HG03571 (cell line): Measurements from ENCODE around the gene PDE4B.

Experiments
- ATAC-seq: cut with Tn5 transposase; IDR thresholded peaks from one replicate; pipeline ENCODE4 v1.9.1; 2021; ENCODE audit not compliant: unreplicated experiment

The PDE4B gene

DNA sequence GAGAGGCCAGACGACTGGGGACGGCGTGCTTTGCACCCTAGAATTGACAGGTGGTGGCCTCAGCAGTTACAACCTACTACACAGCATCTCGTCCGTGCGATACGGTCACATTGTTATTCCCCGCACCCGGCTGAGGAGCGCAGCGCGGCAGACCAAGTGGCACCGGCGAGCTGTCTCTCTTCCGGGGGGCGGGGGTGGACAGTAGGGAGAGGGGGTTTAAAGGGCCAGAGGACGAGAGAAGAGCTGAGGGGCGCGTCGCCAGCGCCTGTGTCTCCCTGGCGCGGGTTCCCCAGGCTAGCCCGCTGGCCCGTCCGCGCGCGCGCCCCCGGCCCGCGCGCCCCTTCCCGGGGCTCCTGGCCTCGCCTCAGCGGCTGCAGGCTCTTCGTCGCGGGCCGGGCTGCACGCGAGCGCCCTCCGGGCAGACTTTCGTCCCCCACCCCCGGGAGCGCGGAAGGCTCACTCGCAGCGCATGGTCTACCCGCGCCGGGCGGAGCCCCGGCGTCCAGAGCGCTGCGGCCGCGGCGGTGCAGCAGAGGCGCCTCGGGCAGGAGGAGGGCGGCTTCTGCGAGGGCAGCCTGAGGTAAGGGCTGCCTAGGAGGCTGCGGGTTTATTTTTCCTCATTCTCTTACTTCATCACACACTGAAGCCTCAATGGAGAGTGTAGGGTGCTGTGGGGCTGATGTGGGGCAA lies at the start of gene PDE4B:
PDE4B (plus strand) TSS at position 227 of the 690 bp plus-strand sequence.
- ATAC-seq = no peak

DNA sequence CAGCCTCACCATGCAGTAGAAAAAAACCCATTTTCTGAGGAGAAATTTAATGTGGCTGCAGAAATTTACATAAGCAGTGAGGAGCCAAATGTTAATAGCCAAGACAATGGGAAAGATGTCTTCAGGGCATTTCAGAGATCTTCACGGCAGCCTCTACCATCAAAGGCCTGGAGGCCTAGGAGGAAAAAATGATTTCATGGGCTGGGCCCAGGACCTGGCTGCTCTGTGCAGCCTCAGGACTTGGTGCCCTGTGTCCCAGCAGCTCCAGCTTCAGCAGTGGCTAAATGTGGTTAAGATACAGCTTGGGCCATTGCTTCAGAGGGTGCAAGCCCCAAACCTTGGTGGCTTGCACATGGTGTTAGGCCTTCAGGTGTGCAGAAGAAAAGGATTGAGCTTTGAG lies 48.0 kb upstream of the PDE4B start:
- no peak for ATAC-seq

DNA sequence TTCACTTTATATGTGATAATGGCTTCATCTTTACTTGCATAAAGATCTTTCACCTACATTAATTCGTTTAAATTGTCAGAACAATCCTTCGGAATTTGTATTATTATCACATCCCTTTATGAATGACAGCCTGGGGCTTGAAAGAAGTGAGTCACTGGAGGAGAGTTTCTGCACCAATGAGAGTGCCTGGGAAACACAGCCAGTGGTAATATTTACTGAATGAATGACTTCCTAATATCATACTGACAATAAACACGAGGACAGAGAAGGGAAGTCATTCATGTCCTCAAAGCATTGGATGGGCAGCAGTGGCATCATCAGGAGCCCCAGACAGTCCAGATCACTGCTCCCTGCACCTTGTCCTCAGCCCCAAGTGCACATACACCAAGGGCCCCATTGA lies 40.7 kb upstream of the PDE4B start:
- ATAC-seq = no peak

DNA sequence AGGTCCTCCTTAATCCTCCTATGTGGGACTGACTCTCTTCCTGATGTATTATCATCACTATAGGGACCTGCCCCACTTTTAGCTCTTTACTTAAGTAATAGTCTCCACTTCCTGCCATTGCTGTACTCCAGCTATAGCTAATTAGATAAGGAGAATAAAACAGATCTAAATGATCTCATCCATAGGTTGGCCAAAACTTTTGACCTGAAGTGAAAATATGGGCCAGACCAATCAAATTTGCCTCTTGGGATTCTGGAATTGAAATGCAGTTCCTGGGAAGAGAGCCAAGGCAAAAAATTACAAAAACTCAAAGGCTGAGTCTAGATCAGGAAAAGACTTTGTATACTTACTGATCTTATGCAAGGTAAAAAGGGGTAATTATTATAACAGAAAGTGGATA lies 36.1 kb upstream of the PDE4B start:
- ATAC-seq = no peak

DNA sequence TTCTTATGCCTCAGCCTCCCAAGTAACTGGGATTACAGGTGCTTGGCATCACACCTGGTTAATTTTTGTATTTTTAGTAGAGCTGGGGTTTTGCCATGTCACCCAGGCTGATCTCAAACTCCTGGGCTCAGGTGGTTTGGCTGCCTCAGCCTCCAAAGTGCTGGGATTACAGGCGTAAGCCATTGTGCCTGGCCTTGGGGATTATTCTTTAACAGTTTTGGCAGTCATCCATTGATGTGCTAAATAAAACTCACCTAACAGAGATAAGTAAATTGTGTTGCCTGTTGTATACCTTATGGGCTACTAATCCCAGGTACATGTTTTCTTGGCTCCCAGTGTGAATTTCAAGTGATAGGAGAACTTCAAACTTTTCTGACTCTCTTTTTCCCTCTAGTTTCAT lies 35.2 kb upstream of the PDE4B start:
- no peak for ATAC-seq

DNA sequence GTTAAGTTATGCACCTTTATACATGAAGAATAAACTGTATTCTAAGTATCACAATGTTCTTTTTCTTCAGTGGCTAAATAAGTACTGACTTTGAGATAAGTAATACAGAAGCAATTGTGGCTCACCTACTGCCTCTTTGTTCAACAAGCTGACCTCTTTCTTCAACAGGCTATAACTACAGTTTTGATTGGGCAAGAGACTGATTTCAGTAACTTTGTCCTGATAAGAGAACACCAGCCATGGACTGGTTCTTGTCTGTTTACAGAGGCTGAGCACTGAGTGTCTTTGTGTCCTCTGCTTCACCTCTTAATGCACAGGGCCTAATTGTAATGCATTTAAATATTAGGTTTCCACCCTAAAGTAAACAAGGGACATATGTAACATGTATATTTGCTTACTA lies 34.6 kb upstream of the PDE4B start:
- ATAC-seq = no peak

DNA sequence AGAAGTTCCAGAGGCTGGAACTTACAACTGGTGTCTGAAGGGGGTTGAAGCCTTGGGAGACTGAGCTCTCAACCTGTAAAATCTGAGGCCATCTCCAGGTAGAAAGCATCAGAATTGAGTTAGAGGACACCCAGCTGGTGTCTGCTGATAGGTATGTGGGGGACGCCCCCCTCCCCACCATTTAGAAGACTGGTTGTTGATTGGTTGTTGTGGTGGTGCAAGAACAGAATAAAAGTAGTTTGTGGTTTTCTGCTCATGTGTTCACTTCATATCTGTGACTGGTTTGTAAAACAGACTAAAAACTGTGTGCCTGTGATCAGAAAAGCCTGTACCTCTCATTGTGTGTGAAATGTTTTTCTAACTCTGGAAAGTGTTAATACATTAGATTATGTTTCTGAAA lies 33.2 kb upstream of the PDE4B start:
- ATAC-seq = no peak

DNA sequence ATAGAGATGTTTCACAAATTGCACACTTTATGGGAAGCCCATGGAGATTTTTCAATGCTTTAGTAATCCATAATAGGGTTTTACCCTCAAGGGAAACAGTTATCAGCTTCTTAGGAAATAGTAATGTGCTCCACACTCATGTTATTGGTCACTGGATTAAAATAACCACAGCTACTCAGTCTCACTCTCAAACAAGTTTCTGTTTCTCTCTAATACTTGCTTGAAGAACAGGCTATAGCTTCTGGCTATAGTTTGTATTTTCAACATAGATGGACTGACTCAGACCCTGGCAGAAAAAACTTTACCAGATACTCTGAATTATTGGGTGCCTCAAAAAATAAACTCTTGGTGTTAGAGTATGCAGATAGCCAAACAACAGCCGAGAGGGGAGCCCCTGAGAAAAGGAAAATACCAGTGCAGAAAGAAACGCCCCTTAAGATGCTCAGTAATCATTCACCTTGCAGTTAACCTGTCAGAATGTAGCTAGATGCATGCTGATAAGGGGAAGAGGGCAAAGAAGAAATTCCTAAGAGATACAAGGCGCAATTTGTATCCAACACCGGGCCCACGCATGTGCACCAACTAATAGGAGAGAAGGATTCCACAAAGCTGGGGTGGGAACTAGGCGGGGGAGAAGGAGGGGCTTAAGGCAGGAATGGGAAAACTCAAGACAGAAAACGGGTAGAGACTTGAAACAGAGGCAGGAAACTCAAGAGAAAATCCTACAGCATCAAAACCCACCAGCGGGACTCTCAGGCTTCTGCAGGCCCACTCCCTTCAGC lies 30.4 kb upstream of the PDE4B start:
- ATAC-seq = no peak

DNA sequence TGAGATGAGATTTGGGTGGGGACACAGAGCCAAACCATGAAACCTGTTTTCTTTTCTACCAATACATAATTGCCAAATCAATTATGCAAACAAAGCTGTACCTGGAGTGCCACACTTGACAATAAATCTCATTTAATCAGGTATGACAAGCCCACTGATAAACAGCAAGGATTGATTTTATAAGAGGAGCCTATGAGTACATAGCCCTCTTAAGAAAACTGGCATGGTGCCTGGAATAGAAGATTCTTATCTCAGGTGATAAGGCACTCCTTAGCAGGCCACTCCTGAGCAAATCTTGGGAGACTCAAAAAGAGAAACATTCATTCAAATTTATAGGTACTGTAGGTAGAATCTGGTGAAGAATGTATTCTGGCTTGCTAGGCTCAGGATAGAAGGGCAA lies 28.6 kb upstream of the PDE4B start:
- no peak for ATAC-seq

DNA sequence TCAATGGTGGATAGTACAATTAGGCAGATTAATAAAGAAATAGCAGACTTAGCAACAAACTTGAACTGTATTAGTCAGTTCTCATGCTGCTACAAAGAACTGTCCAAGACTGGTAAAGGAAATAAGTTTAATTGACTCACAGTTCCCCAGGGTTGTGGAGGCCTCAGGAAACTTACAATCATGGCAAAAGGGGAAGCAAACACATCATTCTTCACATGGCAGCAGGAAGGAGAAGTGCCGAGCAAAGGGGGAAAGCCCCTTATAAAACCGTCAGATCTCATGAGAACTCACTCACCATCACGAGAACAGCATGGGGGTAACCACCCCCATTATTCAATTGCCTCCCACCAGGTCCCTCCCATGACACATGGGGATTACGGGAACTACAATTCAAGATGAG lies 27.1 kb upstream of the PDE4B start:
- no peak for ATAC-seq

DNA sequence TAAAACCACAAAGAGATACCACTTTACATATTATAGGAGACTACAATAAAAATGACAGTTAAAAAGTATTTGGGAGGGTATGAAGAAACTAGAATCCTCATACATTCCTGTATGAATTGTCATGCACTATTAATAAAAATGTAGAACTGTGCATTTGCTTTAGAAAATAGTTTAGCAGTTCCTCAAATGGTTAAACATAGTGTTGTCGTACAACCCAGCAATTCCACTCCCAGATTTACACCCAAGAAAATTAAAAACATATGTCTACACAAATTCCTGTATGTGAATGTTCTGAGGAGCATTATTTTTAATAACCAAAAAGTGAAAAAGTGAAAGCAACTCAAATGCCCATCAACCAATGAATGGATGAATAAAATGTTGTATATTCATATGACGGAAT lies 23.1 kb upstream of the PDE4B start:
- no peak for ATAC-seq

DNA sequence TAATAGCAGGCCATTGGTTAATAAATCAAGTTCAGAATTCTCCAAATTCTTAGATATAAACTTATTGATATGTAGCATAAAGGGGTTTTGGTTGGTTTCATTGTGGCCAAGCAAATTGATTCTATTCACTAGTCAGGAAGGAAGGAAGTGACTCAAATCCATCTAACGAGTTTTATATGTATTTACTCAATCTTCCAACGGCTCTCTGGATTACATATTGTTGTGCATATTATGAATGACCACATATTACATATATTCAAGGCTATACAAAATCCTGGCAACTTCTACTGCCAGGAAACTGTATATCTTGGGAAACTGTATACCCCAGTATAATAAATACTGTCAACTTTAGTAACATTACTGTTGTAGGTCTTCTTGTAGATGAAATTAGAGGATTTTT lies 20.1 kb upstream of the PDE4B start:
- ATAC-seq = no peak

DNA sequence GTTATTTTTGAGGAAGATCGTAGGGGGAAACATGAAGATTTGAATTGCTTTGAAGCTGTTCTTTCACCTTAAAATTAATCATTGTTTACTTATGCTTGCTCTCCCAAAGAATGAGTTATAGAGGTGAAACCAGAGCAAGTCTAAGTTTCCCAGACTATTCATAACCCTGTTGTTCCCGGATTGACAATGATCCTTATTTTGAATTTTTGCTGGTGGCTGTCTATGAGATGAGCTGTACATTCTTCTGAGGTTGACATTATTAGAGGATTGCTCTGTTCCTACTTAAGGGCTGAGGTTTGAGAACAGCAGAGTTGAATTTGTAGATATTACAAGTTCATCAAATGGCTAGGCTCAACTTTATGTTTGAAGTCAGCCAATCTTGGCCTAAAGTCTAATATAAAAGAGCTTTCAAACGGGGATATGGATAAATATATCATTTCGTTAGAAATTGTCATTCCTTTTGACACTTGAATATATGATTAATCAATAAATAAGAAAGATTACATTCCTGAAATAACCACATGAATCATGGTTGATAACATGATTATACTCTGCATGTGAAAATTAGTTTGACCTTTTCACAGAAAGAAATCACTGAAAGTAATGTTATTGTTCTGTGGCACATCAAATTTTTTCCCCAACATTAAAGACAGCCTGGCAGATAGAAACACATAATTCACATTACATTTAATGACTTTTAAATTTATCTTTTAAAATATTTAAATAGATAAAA lies 19.1 kb upstream of the PDE4B start:
- ATAC-seq = no peak

DNA sequence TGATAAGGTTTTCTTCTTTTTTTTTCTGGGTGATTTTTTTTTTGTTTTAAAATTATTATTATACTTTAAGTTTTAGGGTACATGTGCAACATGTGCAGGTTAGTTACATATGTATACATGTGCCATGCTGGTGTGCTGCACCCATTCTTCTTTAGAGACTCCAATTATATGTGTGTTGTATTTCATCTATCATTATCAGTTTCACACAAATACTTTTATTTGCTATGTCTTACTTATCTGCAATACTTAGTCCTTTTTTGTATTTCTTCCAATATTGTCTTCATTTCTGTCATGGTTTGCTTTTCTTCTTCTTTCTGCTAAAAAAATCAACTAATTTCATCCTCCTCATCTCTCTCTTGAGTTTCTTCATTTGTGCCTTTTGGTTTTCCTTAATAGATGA lies 3.9 kb upstream of the PDE4B start:
- no peak for ATAC-seq

DNA sequence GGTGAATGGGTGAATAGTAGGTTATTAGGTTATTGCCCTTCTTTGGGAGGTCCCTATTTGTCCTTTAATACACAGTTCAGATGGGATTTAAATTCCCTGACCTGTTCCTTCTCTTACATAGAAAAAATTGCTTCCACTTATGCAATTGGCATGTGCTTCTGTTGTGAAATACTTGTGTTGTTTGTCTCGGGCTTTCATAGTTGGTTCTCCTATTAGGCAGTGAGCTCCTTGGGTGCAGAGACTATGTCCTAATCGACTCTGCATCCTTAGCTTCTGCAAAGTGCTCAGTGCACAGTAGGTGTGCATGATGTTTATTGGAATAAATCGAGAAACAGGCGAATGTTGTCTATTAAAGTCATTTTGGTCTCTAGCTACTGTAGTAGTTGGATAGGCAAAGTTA lies 1.3 kb upstream of the PDE4B start:
- ATAC-seq = no peak

DNA sequence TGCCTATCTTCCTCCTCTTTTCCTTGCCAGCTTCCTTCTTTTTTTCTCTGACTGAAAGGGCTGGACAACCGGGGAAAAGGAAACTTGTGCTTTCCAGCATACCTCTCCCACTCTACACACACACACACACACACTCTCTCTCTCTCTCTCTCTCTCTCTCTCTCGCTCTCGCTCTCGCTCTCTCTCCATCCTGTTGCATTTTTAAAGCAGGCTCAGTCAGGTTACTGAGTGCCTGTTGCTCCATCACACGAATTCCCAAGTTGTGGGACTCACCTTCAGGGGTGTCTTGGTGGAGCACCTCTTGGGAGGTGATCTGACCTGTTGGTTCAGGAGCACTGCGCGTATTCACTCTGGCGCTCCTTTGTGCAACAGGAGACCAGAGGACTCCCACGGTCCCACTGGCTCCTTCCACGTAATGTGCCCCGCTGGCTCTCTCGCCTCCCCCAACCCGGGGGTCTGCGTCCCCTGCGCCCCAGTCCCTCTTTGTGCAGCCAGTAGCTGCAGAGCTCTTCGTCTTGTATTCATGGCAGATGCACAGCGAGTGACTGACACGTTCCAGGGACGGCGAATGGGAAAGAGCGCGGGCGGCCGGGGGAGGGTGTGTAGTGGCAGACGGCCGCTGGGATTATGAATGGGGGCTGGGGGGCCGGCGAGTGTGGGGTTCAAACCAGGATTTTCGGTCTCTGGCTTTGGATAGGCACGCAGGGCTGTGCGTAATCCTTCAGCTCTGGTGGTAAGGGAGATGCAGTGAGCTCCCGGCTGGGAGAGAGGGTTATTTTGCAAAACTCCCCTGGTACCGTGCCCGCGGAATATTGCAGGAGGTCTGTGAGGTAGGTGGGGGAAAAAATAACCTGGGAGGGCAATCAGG lies 660 bp upstream of the PDE4B start:
- ATAC-seq = no peak

DNA sequence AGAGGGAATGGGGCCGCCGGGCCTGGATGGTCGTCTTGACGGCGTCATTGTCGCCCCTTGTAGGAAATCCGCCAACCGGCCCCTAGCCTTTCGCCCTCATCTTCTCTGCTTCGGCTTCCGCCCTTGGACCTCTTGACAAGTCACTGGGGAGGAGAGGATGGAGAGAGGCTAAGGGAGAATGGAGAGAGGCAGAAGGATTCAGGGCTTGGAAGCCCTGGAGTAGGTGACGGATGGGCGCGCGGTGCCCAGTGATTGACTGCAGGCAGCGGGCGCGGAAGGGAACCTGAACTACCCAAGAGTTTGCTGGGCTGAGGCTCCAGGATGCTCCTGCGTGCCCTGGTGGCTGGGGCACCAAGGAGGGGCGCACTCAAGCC lies 651 bp downstream of the PDE4B start:
- ATAC-seq = no peak

DNA sequence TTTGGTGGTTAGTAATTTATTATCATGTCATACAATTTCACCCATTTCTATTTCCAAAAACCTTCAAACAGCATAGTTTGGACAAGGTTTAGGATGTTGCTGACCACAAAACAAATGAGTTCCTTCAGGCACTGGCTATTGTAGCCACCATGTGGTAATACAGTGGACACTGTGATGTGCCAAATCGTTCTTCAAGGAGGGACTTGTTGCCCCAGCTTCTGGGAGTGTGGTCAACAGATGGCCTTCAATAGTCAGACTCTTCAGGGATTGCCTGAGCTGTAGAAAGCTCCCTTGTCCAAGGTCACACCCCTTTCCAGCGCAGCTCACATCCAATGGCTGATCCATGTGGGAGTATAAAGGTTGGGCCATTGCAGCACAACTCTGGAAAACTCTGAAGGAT lies 2.6 kb downstream of the PDE4B start:
- no peak for ATAC-seq

DNA sequence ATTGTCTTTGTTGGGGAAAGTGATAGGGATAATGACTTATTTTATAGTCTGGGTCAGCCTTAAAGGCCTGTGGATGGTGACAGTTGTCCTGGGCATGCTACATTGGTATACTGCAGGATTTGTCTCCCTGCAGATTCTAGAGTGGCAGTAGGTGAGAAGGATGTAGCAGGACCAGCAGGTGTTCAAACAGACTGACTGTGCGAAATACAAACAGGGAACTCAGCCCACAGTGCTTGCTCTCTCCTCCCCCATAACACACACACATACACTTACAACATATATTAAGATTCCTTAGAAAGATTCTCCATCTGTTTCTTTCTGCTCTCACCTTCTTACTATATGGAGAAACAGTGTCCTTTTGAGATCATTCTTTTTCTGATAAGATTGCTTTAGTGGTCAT lies 6.9 kb downstream of the PDE4B start:
- no peak for ATAC-seq

DNA sequence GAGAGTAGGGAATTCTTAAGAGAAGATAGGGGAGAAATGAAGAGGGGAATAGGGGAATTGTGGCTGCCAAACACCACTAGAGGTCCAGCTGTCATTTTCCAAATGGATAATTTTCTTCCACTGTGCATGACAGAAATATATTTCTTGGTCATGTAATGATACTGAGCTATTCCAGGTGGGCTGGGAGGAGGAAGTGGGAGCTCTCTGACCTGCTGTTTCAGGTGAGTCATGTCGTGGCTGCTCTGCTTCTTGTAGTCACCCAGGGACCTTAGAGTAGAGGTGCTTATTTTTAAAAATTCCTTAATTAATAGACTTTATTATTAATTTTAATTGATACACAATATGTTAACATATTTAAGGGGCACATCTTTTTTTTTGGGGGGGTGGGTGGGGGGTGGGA lies 11.9 kb downstream of the PDE4B start:
- no peak for ATAC-seq

DNA sequence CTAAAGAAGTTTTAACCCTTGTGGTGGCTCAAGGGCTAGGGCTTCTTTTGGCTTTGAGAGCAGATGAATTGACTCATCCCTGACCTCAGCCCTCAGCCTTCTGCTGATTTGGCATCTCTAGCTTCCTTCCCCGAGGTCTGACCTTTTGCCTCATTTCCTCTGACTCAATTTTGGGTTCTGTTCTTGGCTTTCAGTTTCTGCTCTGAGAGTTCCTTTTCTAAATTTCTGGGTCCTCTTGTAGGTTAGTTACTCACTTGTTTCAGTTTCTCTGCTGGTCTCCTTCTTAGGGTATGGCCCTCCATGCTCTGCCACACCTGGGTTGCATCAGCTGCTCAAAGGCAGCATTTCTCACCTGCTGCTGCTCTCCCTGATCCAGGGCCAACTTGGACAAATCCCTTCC lies 19.4 kb downstream of the PDE4B start:
- ATAC-seq = peak; percentile 99
